GM12878 (cell line): ENCODE data around the gene RARRES1. TPM values are rescaled to one million over a fixed set of nuclear protein-coding genes. Genes with fewer than 3 reads are reported as not detected.

ENCODE experiments used
- ATAC-seq: fragments of 200-7000 bp; cut with Tn5 transposase; 3 replicates; pipeline ENCODE4 v1.9.1; 2020; ENCODE audit warnings: mild to moderate bottlenecking, moderate library complexity
- BruUV-seq: library from RNA; stranded (reverse); fragments of 400-500 nt; replicated peaks from 2 replicates; lab custom pipeline; 2021; lab: Mats Ljungman, UMichigan
- CTCF ChIA-PET: fragments of 300-600 bp; sonication (Branson Sonifier 250); formaldehyde crosslinking; extraction: SDS; loops from one replicate; lab custom pipeline; 2021; ENCODE audit warnings: inconsistent platforms; lab: Yijun Ruan, JAX
- POLR2A ChIA-PET: fragments of 350-600 bp; formaldehyde crosslinking; extraction: SDS; loops from one replicate; lab custom pipeline; 2021; ENCODE audit warnings: inconsistent platforms; lab: Charles Lee
- RAD21 ChIA-PET: fragments of 300-600 bp; sonication (Branson Sonifier 250); formaldehyde crosslinking; loops from one replicate; lab custom pipeline; 2023; ENCODE audit warnings: antibody characterized with exemption; ENCODE audit not compliant: unreplicated experiment; lab: Charles Lee
- SMC1A ChIA-PET: fragments of 300-600 bp; sonication (Branson Sonifier 250); formaldehyde crosslinking; loops from one replicate; lab custom pipeline; 2023; ENCODE audit not compliant: unreplicated experiment, uncharacterized antibody; lab: Charles Lee
- DNase-seq: peaks from one replicate; pipeline ENCODE4 v3.0.0-alpha.2; 2011; ENCODE audit warnings: low read depth, low spot score
- FAIRE-seq: peaks from 3 replicates; lab custom pipeline; 2011; peaks lifted over from hg19 to GRCh38; lab: Jason Lieb, UNC
- H2AFZ ChIP-seq: 2 replicates; pipeline ENCODE4 v1.6.0; 2011; ENCODE audit warnings: low read depth, low read length, control low read depth; ENCODE audit not compliant: control insufficient read depth
- H3K27ac ChIP-seq: 2 replicates; pipeline ENCODE4 v1.5.1; 2011; ENCODE audit warnings: control low read depth; ENCODE audit not compliant: control insufficient read depth, insufficient read depth
- H3K27me3 ChIP-seq, 2 experiments: replicated peaks in 1 of 2; 2 replicates each; pipeline versions ENCODE4 v1.6.0 to v1.6.1; 2011; ENCODE audit warnings: low read length in 1 of 2; ENCODE audit not compliant: control insufficient read depth in 2 of 2, insufficient read depth in 2 of 2
- H3K36me3 ChIP-seq, 2 experiments: 2 replicates each; pipeline ENCODE4 v1.5.1; 2011; ENCODE audit warnings: low read length in 1 of 2; ENCODE audit not compliant: control insufficient read depth in 2 of 2, insufficient read depth in 2 of 2
- H3K4me1 ChIP-seq: 2 replicates; pipeline ENCODE4 v1.6.1; 2011; ENCODE audit warnings: mild to moderate bottlenecking, low read length, moderate library complexity, mixed read lengths; ENCODE audit not compliant: control insufficient read depth, insufficient read depth
- H3K4me2 ChIP-seq: 2 replicates; pipeline ENCODE4 v1.6.0; 2011; ENCODE audit warnings: control low read depth; ENCODE audit not compliant: control insufficient read depth, insufficient read depth
- H3K4me3 ChIP-seq: fragments of 200-600 bp; sonication (generic); 2 replicates; pipeline ENCODE4 v1.5.1; 2016
- H3K79me2 ChIP-seq: 2 replicates; pipeline ENCODE4 v1.6.0; 2011; ENCODE audit warnings: low read length; ENCODE audit not compliant: control insufficient read depth, insufficient read depth
- H3K9ac ChIP-seq: 2 replicates; pipeline ENCODE4 v1.8.0; 2011; ENCODE audit warnings: low read length, control low read depth, mixed read lengths; ENCODE audit not compliant: control insufficient read depth, insufficient read depth
- H3K9me3 ChIP-seq: replicated peaks from 3 replicates; pipeline ENCODE4 v1.5.1; 2011; ENCODE audit warnings: mild to moderate bottlenecking, low read length; ENCODE audit not compliant: control insufficient read depth, insufficient read depth
- H4K20me1 ChIP-seq: 2 replicates; pipeline ENCODE4 v1.6.0; 2011; ENCODE audit not compliant: control insufficient read depth, insufficient read depth
- BRCA1 ChIP-seq: IDR thresholded peaks from 2 replicates; pipeline ENCODE4 v1.6.1; 2011; ENCODE audit warnings: low read depth, low read length, improper control_type of control experiment
- HDAC2 ChIP-seq: fragments of 200-600 bp; sonication (generic); IDR thresholded peaks from 2 replicates; pipeline ENCODE4 v1.6.1; 2017
- IRF3 ChIP-seq: fragments of 450-650 bp; IDR thresholded peaks from 2 replicates; pipeline ENCODE4 v1.6.1; 2014; ENCODE audit warnings: mild to moderate bottlenecking
- IRF5 ChIP-seq: fragments of 450-650 bp; IDR thresholded peaks from 2 replicates; pipeline ENCODE4 v1.6.1; 2017; ENCODE audit warnings: borderline replicate concordance
- KLF5 ChIP-seq: fragments of 450-650 bp; IDR thresholded peaks from 2 replicates; pipeline ENCODE4 v1.6.1; 2014; ENCODE audit warnings: mild to moderate bottlenecking; ENCODE audit not compliant: partially characterized antibody
- NFXL1 ChIP-seq: fragments of 450-650 bp; IDR thresholded peaks from 2 replicates; pipeline ENCODE4 v1.6.1; 2017; ENCODE audit warnings: antibody characterized with exemption, mild to moderate bottlenecking, borderline replicate concordance
- NRF1 ChIP-seq: conservative IDR thresholded peaks from 2 replicates; pipeline ENCODE4 v1.6.1; 2011; ENCODE audit warnings: mild to moderate bottlenecking, low read depth, low read length, improper control_type of control experiment
- POLR2AphosphoS2 ChIP-seq: IDR thresholded peaks from 2 replicates; pipeline ENCODE4 v1.6.1; 2011; ENCODE audit warnings: low read depth, mild to moderate bottlenecking, low read length, improper control_type of control experiment, moderate library complexity
- RELA ChIP-seq: fragments of 450-650 bp; IDR thresholded peaks from 2 replicates; pipeline ENCODE4 v1.8.0; 2014; ENCODE audit warnings: borderline replicate concordance; ENCODE audit not compliant: partially characterized antibody
- TAF1 ChIP-seq: IDR thresholded peaks from 2 replicates; pipeline ENCODE4 v1.6.1; 2011; ENCODE audit warnings: mild to moderate bottlenecking, low read depth, low read length, borderline replicate concordance
- TCF12 ChIP-seq: IDR thresholded peaks from 2 replicates; pipeline ENCODE4 v1.6.1; 2011; ENCODE audit warnings: low read depth, mild to moderate bottlenecking, low read length
- ZNF24 ChIP-seq: fragments of 450-650 bp; IDR thresholded peaks from 2 replicates; pipeline ENCODE4 v1.6.1; 2017; ENCODE audit warnings: antibody characterized with exemption, mild to moderate bottlenecking
- WGBS: methylation state at CpG from one replicate; pipeline ENCODE4 v1.1.6; 2016; ENCODE audit warnings: low lambda C conversion rate; ENCODE audit not compliant: insufficient replicate concordance, insufficient coverage; ENCODE audit errors: missing lambda C conversion rate; 5-methylcytosine and 5-hydroxymethylcytosine counted together
- in situ Hi-C: fragments of 300-500 bp; cut with MboI; formaldehyde crosslinking; loops from 9 replicates; pipeline ENCODE4 v1.14.3; 2018; ENCODE audit warnings: mixed read lengths
- intact Hi-C: fragments of 100-400 bp; cut with micrococcal nuclease; formaldehyde crosslinking; loops from one replicate; pipeline ENCODE4 v1.14.2; 2022; ENCODE audit not compliant: unreplicated experiment
- polyA plus RNA-seq, 11 experiments: library from polyadenylated mRNA; depleted of rRNA in 4 of 11; unstranded in 6 of 11; stranded (reverse) in 5 of 11; fragments of >200 nt; fragmentation: Nextera tagmentation in 4 of 11; fragmentation: Illumina TruSeq in 1 of 11; extraction: Ambion mirVana in 4 of 11; extraction: Trizol in 1 of 11; gene quantifications; 1 replicate in 1 of 11; 2 replicates in 10 of 11; pipeline versions ENCODE4 v1.2.1 to v1.2.3, GENCODE V29; 2011 to 2016; ENCODE audit warnings: inconsistent platforms in 2 of 11, missing spikeins in 2 of 11, low read depth in 1 of 11
- total RNA-seq, 4 experiments: library from RNA; depleted of rRNA in 3 of 4; stranded (reverse); fragments of >200 nt in 3 of 4; fragmentation: Illumina TruSeq in 1 of 4; extraction: Trizol in 1 of 4; gene quantifications; 2 replicates each; pipeline versions ENCODE4 v1.2.1 to v1.2.3, GENCODE V29; 2013 to 2021

The RARRES1 gene
- total and polyA plus RNA-seq, 10 of the 15 experiments (the other 5 are each of a cell fraction or from before 2014, with no cell fraction given), result 0.02 to 0.83 (median 0.63) TPM; not detected in 7

GRCh38 chr3:158769549-158769948 lies 37.3 kb upstream of the RARRES1 start:
- H3K27me3 ChIP-seq, result no peaks in the 10 kb centered on the region
- no peak overlapping the region for H3K4me2 ChIP-seq
- H4K20me1 ChIP-seq, result no peaks in the 10 kb centered on the region
- no TSS peak for BruUV-seq
- in situ Hi-C loops (no loop called here), intact Hi-C loops (no loop called here)
- no peaks in the 10 kb centered on the region for H3K79me2 ChIP-seq
- no peak overlapping the region for H3K4me3 ChIP-seq
- CTCF ChIA-PET, result no interaction called here
- no peaks in the 10 kb centered on the region for H3K4me1 ChIP-seq
- ATAC-seq (no peak), DNase-seq (no peak), FAIRE-seq (no peak)
- no peaks in the 10 kb centered on the region for H3K36me3 ChIP-seq
- no peak overlapping the region for H3K9ac ChIP-seq
- H3K9me3 ChIP-seq, result no peaks in the 10 kb centered on the region
- no peak overlapping the region for H3K27ac ChIP-seq
- no peak for TF ChIP-seq TCF12
- no peak for TF ChIP-seq TAF1
- no peak for TF ChIP-seq IRF3
- TF ChIP-seq NFXL1, result no peak
- TF ChIP-seq IRF5, result no peak
- no peak for TF ChIP-seq POLR2AphosphoS2
- no peak for TF ChIP-seq HDAC2
- TF ChIP-seq NRF1, result no peak
- no peak for TF ChIP-seq KLF5
- no peak for TF ChIP-seq ZNF24
- no peak for TF ChIP-seq BRCA1
- no peak for TF ChIP-seq RELA
- SMC1A ChIA-PET, result no interaction called here
- RAD21 ChIA-PET, result interaction anchor here (1.0 kb wide), 1 partner anchor 118 kb away, joined by 3 read pairs; no protein-coding TSS in a partner anchor
- H2AFZ ChIP-seq, result no peak overlapping the region
- WGBS, result 53% methylated on average over 4 of the region's 4 CpGs
- POLR2A ChIA-PET, result no interaction called here
